Cardiac ventricle fibroblast (primary cell): ENCODE data around the gene VGLL4. TPM values are rescaled to one million over a fixed set of nuclear protein-coding genes. Genes with fewer than 3 reads are reported as not detected.

Experiments used
- total RNA-seq: library from RNA; depleted of rRNA; stranded (reverse); fragments of >200 nt; gene quantifications from 2 replicates; pipeline ENCODE4 v1.2.3, GENCODE V29; 2015

VGLL4 gene, protein sequence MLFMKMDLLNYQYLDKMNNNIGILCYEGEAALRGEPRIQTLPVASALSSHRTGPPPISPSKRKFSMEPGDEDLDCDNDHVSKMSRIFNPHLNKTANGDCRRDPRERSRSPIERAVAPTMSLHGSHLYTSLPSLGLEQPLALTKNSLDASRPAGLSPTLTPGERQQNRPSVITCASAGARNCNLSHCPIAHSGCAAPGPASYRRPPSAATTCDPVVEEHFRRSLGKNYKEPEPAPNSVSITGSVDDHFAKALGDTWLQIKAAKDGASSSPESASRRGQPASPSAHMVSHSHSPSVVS
- total RNA-seq = 49.5 and 56.6 TPM in 2 replicates

DNA sequence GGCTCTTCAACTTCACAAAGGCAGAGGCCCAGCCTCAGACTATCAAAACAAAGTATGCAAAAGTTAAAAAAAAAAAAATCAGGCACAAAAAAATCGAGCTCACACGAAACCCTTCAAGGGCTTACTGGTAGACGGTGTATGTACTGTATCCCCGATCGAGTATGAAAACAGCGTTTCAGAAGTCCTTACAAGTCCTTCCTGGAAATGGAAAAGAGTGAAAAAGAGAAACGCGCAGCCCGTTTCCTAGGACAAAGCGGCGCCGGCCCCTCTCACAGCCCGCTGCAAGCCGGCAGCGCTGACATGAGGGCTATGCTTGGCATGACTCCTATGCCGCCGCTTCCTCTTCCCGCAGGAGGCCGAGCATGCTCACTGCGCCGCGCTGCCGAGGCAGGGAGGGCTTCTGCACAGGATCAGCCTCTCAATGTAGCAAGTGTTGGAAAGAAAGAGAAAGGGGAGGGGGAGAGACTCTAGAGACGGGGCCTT lies at the start of gene VGLL4:
Gene VGLL4, minus strand, starts transcription at position 311 of the 483 bp plus-strand sequence. CDS start 397 bp downstream, outside the sequence.

Other genes starting within 250 kb of the VGLL4 start
- 6.3 and 9.7 TPM in 2 replicates for gene TAMM41, start 203.0 kb upstream of the VGLL4 start, total RNA-seq